CD8-positive, alpha-beta memory T cell (primary cell): ENCODE results near the gene AJAP1. TPM values are rescaled to one million over a fixed set of nuclear protein-coding genes. Genes with fewer than 3 reads are reported as not detected.

Experiments
- CTCF ChIA-PET: fragments of 350-600 bp; sonication (Branson Sonifier 250); formaldehyde crosslinking; loops from one replicate; lab custom pipeline; 2021; ENCODE audit warnings: antibody characterized with exemption; lab: Charles Lee
- POLR2A ChIA-PET: fragments of 350-600 bp; sonication (Branson Sonifier 250); formaldehyde crosslinking; loops from one replicate; lab custom pipeline; 2021; ENCODE audit warnings: antibody characterized with exemption; lab: Charles Lee
- DNase-seq, 5 donors: peaks; one replicate each; pipeline versions ENCODE4 v3.0.0 to v3.0.0-alpha.2; 2020 to 2022; ENCODE audit warnings: mixed read lengths in 1 of 5
- H3K27ac ChIP-seq: one replicate; pipeline ENCODE4 v1.7.0; 2013; ENCODE audit warnings: low read depth, mild to moderate bottlenecking, low read length, moderate library complexity
- H3K27me3 ChIP-seq: 2 replicates; pipeline ENCODE4 v1.7.0; 2013; ENCODE audit warnings: low read length, mild to moderate bottlenecking; ENCODE audit not compliant: insufficient read depth, poor library complexity, severe bottlenecking
- H3K36me3 ChIP-seq: 2 replicates; pipeline ENCODE4 v1.7.0; 2013; ENCODE audit warnings: mild to moderate bottlenecking, low read length, moderate library complexity; ENCODE audit not compliant: insufficient read depth
- H3K4me1 ChIP-seq: 2 replicates; pipeline ENCODE4 v1.7.0; 2013; ENCODE audit warnings: mild to moderate bottlenecking, low read length, moderate library complexity; ENCODE audit not compliant: insufficient read depth
- H3K4me3 ChIP-seq: 2 replicates; pipeline ENCODE4 v1.7.0; 2013; ENCODE audit warnings: mild to moderate bottlenecking, low read length
- H3K9me3 ChIP-seq: 2 replicates; pipeline ENCODE4 v1.7.0; 2013; ENCODE audit warnings: mild to moderate bottlenecking, low read length
- H3K27ac Mint-ChIP-seq, 8 donors: one replicate each; pipeline ENCODE4 v1.8.0; 2020 to 2021; ENCODE audit warnings: mixed read lengths in 8 of 8, mild to moderate bottlenecking in 6 of 8, inconsistent platforms in 3 of 8, moderate library complexity in 3 of 8
- H3K27me3 Mint-ChIP-seq, 2 donors: one replicate each; pipeline ENCODE4 v1.8.0; 2020 to 2021; ENCODE audit warnings: mixed read lengths in 2 of 2, mild to moderate bottlenecking in 1 of 2, moderate library complexity in 1 of 2
- H3K36me3 Mint-ChIP-seq, 3 donors: one replicate each; pipeline ENCODE4 v1.8.0; 2020 to 2021; ENCODE audit warnings: mixed read lengths in 3 of 3, inconsistent platforms in 1 of 3, mild to moderate bottlenecking in 1 of 3
- H3K4me1 Mint-ChIP-seq, 3 donors: one replicate each; pipeline ENCODE4 v1.8.0; 2020 to 2021; ENCODE audit warnings: mixed read lengths in 3 of 3, inconsistent platforms in 1 of 3, mild to moderate bottlenecking in 1 of 3
- H3K4me3 Mint-ChIP-seq, 7 donors: one replicate each; pipeline ENCODE4 v1.8.0; 2020 to 2021; ENCODE audit warnings: mixed read lengths in 7 of 7, mild to moderate bottlenecking in 6 of 7, moderate library complexity in 4 of 7, inconsistent platforms in 2 of 7
- H3K9me3 Mint-ChIP-seq, 5 donors: one replicate each; pipeline ENCODE4 v1.8.0; 2020 to 2022; ENCODE audit warnings: mixed read lengths in 5 of 5, mild to moderate bottlenecking in 3 of 5, moderate library complexity in 2 of 5, inconsistent platforms in 1 of 5
- polyA plus RNA-seq: library from polyadenylated mRNA; unstranded; fragments of 300-500 nt; fragmentation: Illumina TruSeq; gene quantifications from one replicate; pipeline ENCODE4 v1.2.3, GENCODE V29; 2021
- total RNA-seq, 2 experiments: library from RNA; stranded (reverse); gene quantifications; one replicate each; pipeline ENCODE4 v1.2.3, GENCODE V29; 2021

AJAP1 gene
- not detected for total RNA-seq
- not detected for polyA plus RNA-seq

GRCh38 chr1:4653796-4654725, at the start of gene AJAP1:
Gene AJAP1, plus strand, starts transcription at chr1:4654609. Its CDS starts 817 bp downstream, at chr1:4655426.
- CTCF ChIA-PET: interaction anchor here (1.0 kb wide), 1 partner anchor 78 kb away, joined by 3 read pairs; no protein-coding TSS in a partner anchor
- H3K36me3 Mint-ChIP-seq: no peaks in the 10 kb centered on the region
- H3K9me3 ChIP-seq: no peaks in the 10 kb centered on the region
- no peaks in the 10 kb centered on the region for H3K4me1 ChIP-seq
- H3K36me3 ChIP-seq: no peaks in the 10 kb centered on the region
- H3K4me3 Mint-ChIP-seq: no peak within 1 kb of the TSS
- H3K27ac Mint-ChIP-seq: no peak within 1 kb of the TSS
- H3K9me3 Mint-ChIP-seq: no peaks in the 10 kb centered on the region
- peaks cover 29 to 33% of the 10 kb centered on the region in 2 donors for H3K27me3 Mint-ChIP-seq
- H3K27me3 ChIP-seq: peaks cover 7% of the 10 kb centered on the region
- DNase-seq: no peak
- peaks cover 6 to 10% (median 6%) of the 10 kb centered on the region in 3 donors for H3K4me1 Mint-ChIP-seq
- no peak within 1 kb of the TSS for H3K27ac ChIP-seq
- H3K4me3 ChIP-seq: no peak within 1 kb of the TSS
- POLR2A ChIA-PET: no interaction called here

GRCh38 chr1:4605158-4605557, 49.3 kb upstream of the AJAP1 start:
- Mint-ChIP-seq H3K4me3 (no peak overlapping the region), H3K27ac (no peak overlapping the region), H3K4me1 (no peaks in the 10 kb centered on the region), H3K36me3 (no peaks in the 10 kb centered on the region), H3K27me3 (peaks cover 11 to 43% of the 10 kb centered on the region in 2 donors), H3K9me3 (peaks cover 0 to 12% (median 7%) of the 10 kb centered on the region in 5 donors)
- ChIA-PET CTCF (no interaction called here), POLR2A (no interaction called here)
- DNase-seq: no peak
- no peaks in the 10 kb centered on the region for H3K36me3 ChIP-seq
- H3K9me3 ChIP-seq: no peaks in the 10 kb centered on the region
- no peak overlapping the region for H3K4me3 ChIP-seq
- no peaks in the 10 kb centered on the region for H3K27me3 ChIP-seq
- H3K27ac ChIP-seq: no peak overlapping the region
- no peaks in the 10 kb centered on the region for H3K4me1 ChIP-seq

GRCh38 chr1:4611563-4612341, 42.7 kb upstream of the AJAP1 start:
- no peaks in the 10 kb centered on the region for H3K4me1 ChIP-seq
- Mint-ChIP-seq H3K27ac (no peak overlapping the region), H3K4me1 (no peaks in the 10 kb centered on the region)

GRCh38 chr1:4612991-4613390, 41.4 kb upstream of the AJAP1 start:
- no peaks in the 10 kb centered on the region for H3K4me1 ChIP-seq
- H3K4me3 ChIP-seq: no peak overlapping the region
- DNase-seq: no peak
- no peak overlapping the region for H3K27ac ChIP-seq
- Mint-ChIP-seq H3K4me3 (no peak overlapping the region), H3K4me1 (no peaks in the 10 kb centered on the region), H3K9me3 (peaks cover 2 to 23% (median 9%) of the 10 kb centered on the region in 5 donors), H3K27ac (no peak overlapping the region), H3K36me3 (no peaks in the 10 kb centered on the region), H3K27me3 (peaks cover 9 to 22% of the 10 kb centered on the region in 2 donors)
- ChIA-PET CTCF (no interaction called here), POLR2A (no interaction called here)
- H3K36me3 ChIP-seq: no peaks in the 10 kb centered on the region
- no peaks in the 10 kb centered on the region for H3K9me3 ChIP-seq
- no peaks in the 10 kb centered on the region for H3K27me3 ChIP-seq

More at GRCh38 chr1:4611563-4612341, 42.7 kb upstream of the AJAP1 start:
- no peak overlapping the region for H3K4me3 ChIP-seq
- H3K27me3 ChIP-seq: no peaks in the 10 kb centered on the region
- Mint-ChIP-seq H3K36me3 (no peaks in the 10 kb centered on the region), H3K4me3 (no peak overlapping the region), H3K27me3 (peaks cover 11 to 30% of the 10 kb centered on the region in 2 donors), H3K9me3 (peaks cover 2 to 23% (median 9%) of the 10 kb centered on the region in 5 donors)
- DNase-seq: no peak
- CTCF ChIA-PET: no interaction called here
- no peaks in the 10 kb centered on the region for H3K36me3 ChIP-seq
- POLR2A ChIA-PET: no interaction called here
- H3K9me3 ChIP-seq: no peaks in the 10 kb centered on the region
- H3K27ac ChIP-seq: no peak overlapping the region

GRCh38 chr1:4613606-4614370, 40.6 kb upstream of the AJAP1 start:
- Histone ChIP-seq H3K27ac (no peak overlapping the region), H3K9me3 (no peaks in the 10 kb centered on the region), H3K36me3 (no peaks in the 10 kb centered on the region), H3K4me1 (no peaks in the 10 kb centered on the region), H3K4me3 (no peak overlapping the region), H3K27me3 (no peaks in the 10 kb centered on the region)
- H3K4me3 Mint-ChIP-seq: peak overlapping the region in 1 of 7 donors; percentile 59
- ChIA-PET POLR2A (no interaction called here), CTCF (no interaction called here)
- peaks cover 9 to 16% of the 10 kb centered on the region in 2 donors for H3K27me3 Mint-ChIP-seq
- no peak overlapping the region for H3K27ac Mint-ChIP-seq
- no peaks in the 10 kb centered on the region for H3K4me1 Mint-ChIP-seq
- H3K9me3 Mint-ChIP-seq: peaks cover 2 to 23% (median 7%) of the 10 kb centered on the region in 5 donors
- DNase-seq: no peak
- no peaks in the 10 kb centered on the region for H3K36me3 Mint-ChIP-seq

- Histone ChIP-seq H3K36me3 (no peaks in the 10 kb centered on the region), H3K4me1 (no peaks in the 10 kb centered on the region), H3K4me3 (no peak overlapping the region), H3K9me3 (no peaks in the 10 kb centered on the region), H3K27me3 (no peaks in the 10 kb centered on the region), H3K27ac (no peak overlapping the region)
- H3K27me3 Mint-ChIP-seq: peaks cover 9 to 16% of the 10 kb centered on the region in 2 donors
- no peak overlapping the region for H3K4me3 Mint-ChIP-seq
- no peaks in the 10 kb centered on the region for H3K36me3 Mint-ChIP-seq
- H3K27ac Mint-ChIP-seq: no peak overlapping the region
- no peaks in the 10 kb centered on the region for H3K4me1 Mint-ChIP-seq
- ChIA-PET POLR2A (no interaction called here), CTCF (no interaction called here)
- no peak for DNase-seq
- peaks cover 0 to 17% (median 5%) of the 10 kb centered on the region in 5 donors for H3K9me3 Mint-ChIP-seq
These were observed 39.9 kb upstream of the AJAP1 start for GRCh38 chr1:4614371-4615137.

GRCh38 chr1:4615138-4615470, 39.3 kb upstream of the AJAP1 start:
- Mint-ChIP-seq H3K27ac (no peak overlapping the region), H3K36me3 (no peaks in the 10 kb centered on the region), H3K9me3 (peaks cover 0 to 11% (median 5%) of the 10 kb centered on the region in 5 donors), H3K4me1 (no peaks in the 10 kb centered on the region), H3K27me3 (peaks cover 9 to 16% of the 10 kb centered on the region in 2 donors), H3K4me3 (no peak overlapping the region)
- ChIA-PET POLR2A (no interaction called here), CTCF (no interaction called here)
- H3K36me3 ChIP-seq: no peaks in the 10 kb centered on the region
- H3K9me3 ChIP-seq: no peaks in the 10 kb centered on the region
- H3K4me3 ChIP-seq: no peak overlapping the region
- no peaks in the 10 kb centered on the region for H3K27me3 ChIP-seq
- no peak for DNase-seq
- H3K4me1 ChIP-seq: no peaks in the 10 kb centered on the region
- H3K27ac ChIP-seq: no peak overlapping the region
